GM18868 (cell line): ENCODE data around the gene SLC24A3.
A peak's percentile ranks its signal among the peaks of the same experiment; 100 is the strongest.

ENCODE experiments used
- ATAC-seq: cut with Tn5 transposase; IDR thresholded peaks from one replicate; pipeline ENCODE4 v1.9.1; 2021; ENCODE audit warnings: mild to moderate bottlenecking, moderate library complexity; ENCODE audit not compliant: unreplicated experiment

Gene SLC24A3

GRCh38 chr20:19336631-19337030 is 124.2 kb downstream of the SLC24A3 start:
- no peak for ATAC-seq

- ATAC-seq = no peak
Measured at GRCh38 chr20:19338380-19338779, 125.9 kb downstream of the SLC24A3 start.

- no peak for ATAC-seq
Measured at GRCh38 chr20:19338960-19339359, 126.5 kb downstream of the SLC24A3 start.

GRCh38 chr20:19341348-19342053 is 129.1 kb downstream of the SLC24A3 start:
- ATAC-seq = no peak

GRCh38 chr20:19344341-19344740 is 131.9 kb downstream of the SLC24A3 start:
- no peak for ATAC-seq

- ATAC-seq = peak; percentile 86
Measured at GRCh38 chr20:19347943-19348456, 135.6 kb downstream of the SLC24A3 start.

- peak; percentile 6 for ATAC-seq
Measured at GRCh38 chr20:19348582-19348981, 136.1 kb downstream of the SLC24A3 start.

GRCh38 chr20:19349879-19350278 is 137.4 kb downstream of the SLC24A3 start:
- ATAC-seq = no peak

- no peak for ATAC-seq
Measured at GRCh38 chr20:19351542-19351941, 139.1 kb downstream of the SLC24A3 start.

GRCh38 chr20:19354950-19355349 is 142.5 kb downstream of the SLC24A3 start:
- ATAC-seq = no peak

GRCh38 chr20:19361790-19362189 is 149.3 kb downstream of the SLC24A3 start:
- ATAC-seq = no peak

GRCh38 chr20:19363476-19363875 is 151.0 kb downstream of the SLC24A3 start:
- no peak for ATAC-seq

GRCh38 chr20:19367591-19367990 is 155.1 kb downstream of the SLC24A3 start:
- ATAC-seq = no peak

GRCh38 chr20:19368351-19368750 is 155.9 kb downstream of the SLC24A3 start:
- ATAC-seq = no peak

- ATAC-seq = no peak
Measured at GRCh38 chr20:19370076-19371075, 157.9 kb downstream of the SLC24A3 start.

GRCh38 chr20:19371112-19371511 is 158.7 kb downstream of the SLC24A3 start:
- ATAC-seq = no peak

- ATAC-seq = no peak
Measured at GRCh38 chr20:19374216-19374615, 161.8 kb downstream of the SLC24A3 start.

GRCh38 chr20:19375395-19375794 is 163.0 kb downstream of the SLC24A3 start:
- no peak for ATAC-seq

GRCh38 chr20:19375801-19376200 is 163.4 kb downstream of the SLC24A3 start:
- no peak for ATAC-seq

GRCh38 chr20:19376451-19377229 is 164.2 kb downstream of the SLC24A3 start:
- no peak for ATAC-seq

GRCh38 chr20:19378058-19378457 is 165.6 kb downstream of the SLC24A3 start:
- no peak for ATAC-seq
